HepG2 (cell line): ENCODE measurements around the gene VSTM5. TPM values are rescaled to one million over a fixed set of nuclear protein-coding genes. Genes with fewer than 3 reads are reported as not detected.

ENCODE experiments used
- ATAC-seq: fragments of 200-7000 bp; cut with Tn5 transposase; 3 replicates; pipeline ENCODE4 v1.9.1; 2020; ENCODE audit warnings: mild to moderate bottlenecking, moderate library complexity
- BruUV-seq: library from RNA; stranded (reverse); fragments of 400-500 nt; replicated peaks from 2 replicates; lab custom pipeline; 2021; lab: Mats Ljungman, UMichigan
- CTCF ChIA-PET: fragments of 300-600 bp; formaldehyde crosslinking; extraction: SDS; loops from one replicate; lab custom pipeline; 2021; ENCODE audit warnings: low total read pairs, inconsistent platforms, low intra/inter-chr PET ratio; lab: Yijun Ruan, JAX
- POLR2A ChIA-PET: fragments of 350-600 bp; sonication (Branson Sonifier 250); formaldehyde crosslinking; loops from one replicate; lab custom pipeline; 2020; ENCODE audit warnings: antibody characterized with exemption, inconsistent platforms; lab: Yijun Ruan, JAX
- DNase-seq: peaks from one replicate; pipeline ENCODE4 v3.0.0-alpha.2; 2015; ENCODE audit warnings: low spot score
- FAIRE-seq: peaks from 3 replicates; lab custom pipeline; 2011; peaks lifted over from hg19 to GRCh38; lab: Jason Lieb, UNC
- H2AFZ ChIP-seq: one replicate; pipeline ENCODE4 v1.6.1; 2011; ENCODE audit warnings: low read length, inconsistent platforms
- H3K27ac ChIP-seq: fragments of 300-600 bp; 3 replicates; pipeline ENCODE4 v1.8.0; 2011; ENCODE audit warnings: mixed run types, mild to moderate bottlenecking, mixed read lengths, low read length, inconsistent platforms; ENCODE audit not compliant: insufficient read depth; ENCODE audit errors: extremely low read length
- H3K27me3 ChIP-seq, 2 experiments: fragments of 200-600 bp in 1 of 2; 2 replicates in 1 of 2; 3 replicates in 1 of 2; pipeline versions ENCODE4 v1.6.0 to v1.8.0; 2011; ENCODE audit warnings: low read length in 2 of 2, mild to moderate bottlenecking in 2 of 2, moderate library complexity in 2 of 2, inconsistent platforms in 1 of 2; ENCODE audit not compliant: insufficient read depth in 2 of 2, control insufficient read depth in 1 of 2
- H3K36me3 ChIP-seq, 2 experiments: fragments of 200-600 bp in 1 of 2; replicated peaks in 1 of 2; 2 replicates in 1 of 2; 3 replicates in 1 of 2; pipeline versions ENCODE4 v1.5.1 to v1.8.0; 2011; ENCODE audit warnings: low read length in 2 of 2, inconsistent platforms in 1 of 2; ENCODE audit not compliant: insufficient read depth in 2 of 2, control insufficient read depth in 1 of 2
- H3K4me1 ChIP-seq: 2 replicates; pipeline ENCODE4 v1.5.1; 2012; ENCODE audit warnings: low read length, inconsistent platforms; ENCODE audit not compliant: insufficient read depth
- H3K4me2 ChIP-seq: 2 replicates; pipeline ENCODE4 v1.6.0; 2011; ENCODE audit warnings: low read depth, low read length, inconsistent platforms
- H3K4me3 ChIP-seq, 3 experiments: fragments of 200-600 bp in 1 of 3; sonication (generic), shearing (Covaris generic) in 1 of 3; replicated peaks in 1 of 3; 2 replicates each; pipeline ENCODE4 v1.5.1; 2011 to 2016; ENCODE audit warnings: low read length in 3 of 3, inconsistent platforms in 2 of 3, low read depth in 2 of 3, mild to moderate bottlenecking in 2 of 3, control low read depth in 1 of 3, mixed read lengths in 1 of 3; ENCODE audit not compliant: insufficient read depth in 1 of 3
- H3K79me2 ChIP-seq: one replicate; pipeline ENCODE4 v1.6.1; 2011; ENCODE audit warnings: low read length, inconsistent platforms; ENCODE audit not compliant: insufficient read depth
- H3K9ac ChIP-seq: 2 replicates; pipeline ENCODE4 v1.6.0; 2011; ENCODE audit warnings: mild to moderate bottlenecking, low read depth, low read length, inconsistent platforms; ENCODE audit not compliant: insufficient read depth
- H3K9me3 ChIP-seq: 2 replicates; pipeline ENCODE4 v1.5.1; 2012; ENCODE audit warnings: mild to moderate bottlenecking, low read length
- H4K20me1 ChIP-seq: 2 replicates; pipeline ENCODE4 v1.6.0; 2011; ENCODE audit warnings: inconsistent platforms, mild to moderate bottlenecking, low read length, moderate library complexity; ENCODE audit not compliant: insufficient read depth
- ARNT2 ChIP-seq: sonication (generic); formaldehyde crosslinking; IDR thresholded peaks from 2 replicates; pipeline ENCODE4 v1.8.0; 2022; ENCODE audit warnings: mild to moderate bottlenecking, low read depth, missing genetic modification reagents, moderate library complexity
- GABPB1 ChIP-seq: IDR thresholded peaks from 2 replicates; pipeline ENCODE4 v1.6.1; 2016; ENCODE audit warnings: mild to moderate bottlenecking, missing genetic modification reagents, moderate library complexity, missing compliant biosample characterization
- GLI4 ChIP-seq: sonication (generic); formaldehyde crosslinking; IDR thresholded peaks from 2 replicates; pipeline ENCODE4 v1.5.1; 2020; ENCODE audit warnings: missing genetic modification reagents, mild to moderate bottlenecking, moderate library complexity, borderline replicate concordance
- HOXA7 ChIP-seq: sonication (generic); formaldehyde crosslinking; IDR thresholded peaks from 2 replicates; pipeline ENCODE4 v1.8.1; 2022; ENCODE audit warnings: mild to moderate bottlenecking, missing genetic modification reagents, moderate library complexity
- MAFF ChIP-seq: IDR thresholded peaks from 2 replicates; pipeline ENCODE4 v1.6.1; 2011; ENCODE audit warnings: low read depth, low read length, improper control_type of control experiment
- MAFK ChIP-seq, 2 experiments: IDR thresholded peaks in 1 of 2; conservative IDR thresholded peaks in 1 of 2; 2 replicates each; pipeline ENCODE4 v1.6.1; 2011; ENCODE audit warnings: improper control_type of control experiment in 2 of 2, low read length in 2 of 2
- PITX1 ChIP-seq: sonication (generic); formaldehyde crosslinking; IDR thresholded peaks from 2 replicates; pipeline ENCODE4 v1.5.1; 2020; ENCODE audit warnings: mild to moderate bottlenecking, missing genetic modification reagents
- PPARG ChIP-seq: conservative IDR thresholded peaks from 2 replicates; pipeline ENCODE4 v1.6.1; 2016; ENCODE audit warnings: missing biosample characterization, missing genetic modification reagents
- RXRA ChIP-seq: sonication (generic); formaldehyde crosslinking; IDR thresholded peaks from 2 replicates; pipeline ENCODE4 v1.5.1; 2020; ENCODE audit warnings: missing genetic modification reagents
- SIN3B ChIP-seq: fragments of 150-350 bp; IDR thresholded peaks from 2 replicates; pipeline ENCODE4 v1.6.1; 2014; ENCODE audit warnings: low read length
- SMAD1 ChIP-seq: sonication (generic); formaldehyde crosslinking; IDR thresholded peaks from 2 replicates; pipeline ENCODE4 v1.4.0; 2020; ENCODE audit warnings: missing genetic modification reagents, low read depth, mild to moderate bottlenecking, borderline replicate concordance
- TAF1 ChIP-seq: sonication (generic); formaldehyde crosslinking; IDR thresholded peaks from 2 replicates; pipeline ENCODE4 v1.4.0; 2020; ENCODE audit warnings: missing genetic modification reagents
- TSC22D2 ChIP-seq: sonication (generic); formaldehyde crosslinking; IDR thresholded peaks from 2 replicates; pipeline ENCODE4 v1.5.1; 2020; ENCODE audit warnings: missing genetic modification reagents, mild to moderate bottlenecking, borderline replicate concordance
- ZEB1 ChIP-seq: IDR thresholded peaks from 2 replicates; pipeline ENCODE4 v1.6.1; 2012; ENCODE audit warnings: mild to moderate bottlenecking, low read depth, inconsistent platforms; ENCODE audit not compliant: insufficient replicate concordance
- ZNF367 ChIP-seq: sonication (generic); formaldehyde crosslinking; IDR thresholded peaks from 2 replicates; pipeline ENCODE4 v1.4.0; 2020; ENCODE audit warnings: missing genetic modification reagents, borderline replicate concordance
- ZNF484 ChIP-seq: sonication (generic); formaldehyde crosslinking; IDR thresholded peaks from 2 replicates; pipeline ENCODE4 v1.5.1; 2020; ENCODE audit warnings: mild to moderate bottlenecking, low read depth, missing genetic modification reagents, borderline replicate concordance
- WGBS: methylation state at CpG from one replicate; pipeline ENCODE4 v1.1.6; 2017; ENCODE audit warnings: low lambda C conversion rate; 5-methylcytosine and 5-hydroxymethylcytosine counted together
- in situ Hi-C: cut with HindIII; loops from 2 replicates; pipeline ENCODE4 v1.10.0; 2017; ENCODE audit warnings: low pct_unique_long_range_greater_than_20kb; ENCODE audit not compliant: extremely low pct_ligation_motif_present
- intact Hi-C: fragments of 100-400 bp; cut with micrococcal nuclease; formaldehyde crosslinking; loops from one replicate; pipeline ENCODE4 v1.10.0; 2022; ENCODE audit not compliant: unreplicated experiment
- polyA plus RNA-seq, 8 experiments: library from polyadenylated mRNA; depleted of rRNA in 3 of 8; stranded (reverse) in 7 of 8; unstranded in 1 of 8; fragments of >200 nt; fragmentation: Illumina TruSeq in 4 of 8; extraction: Trizol in 4 of 8; gene quantifications; 2 replicates each; pipeline versions ENCODE4 v1.2.1 to v1.2.3, GENCODE V29; 2011 to 2016; ENCODE audit warnings: low read depth in 4 of 8, missing spikeins in 1 of 8, mixed read lengths in 1 of 8; ENCODE audit not compliant: insufficient read depth in 1 of 8
- total RNA-seq, 5 experiments: library from RNA; depleted of rRNA; stranded (reverse); fragments of >200 nt; fragmentation: Illumina TruSeq; extraction: Trizol; gene quantifications; 2 replicates each; pipeline ENCODE4 v1.2.3, GENCODE V29; 2016; ENCODE audit warnings: low read depth in 1 of 5
- TF ChIP-seq, protein P1 (sequence below): sonication (generic); formaldehyde crosslinking; IDR thresholded peaks from 2 replicates; pipeline ENCODE4 v1.8.1; 2023; ENCODE audit warnings: mild to moderate bottlenecking, missing genetic modification reagents
- TF ChIP-seq, protein P2 (sequence below): sonication (generic); formaldehyde crosslinking; IDR thresholded peaks from 2 replicates; pipeline ENCODE4 v1.5.1; 2020; ENCODE audit warnings: missing genetic modification reagents, mild to moderate bottlenecking, borderline replicate concordance

The VSTM5 gene
- total and polyA plus RNA-seq, 2 of the 13 experiments (the other 11 are each of a cell fraction or from before 2014, with no cell fraction given) = not detected

DNA sequence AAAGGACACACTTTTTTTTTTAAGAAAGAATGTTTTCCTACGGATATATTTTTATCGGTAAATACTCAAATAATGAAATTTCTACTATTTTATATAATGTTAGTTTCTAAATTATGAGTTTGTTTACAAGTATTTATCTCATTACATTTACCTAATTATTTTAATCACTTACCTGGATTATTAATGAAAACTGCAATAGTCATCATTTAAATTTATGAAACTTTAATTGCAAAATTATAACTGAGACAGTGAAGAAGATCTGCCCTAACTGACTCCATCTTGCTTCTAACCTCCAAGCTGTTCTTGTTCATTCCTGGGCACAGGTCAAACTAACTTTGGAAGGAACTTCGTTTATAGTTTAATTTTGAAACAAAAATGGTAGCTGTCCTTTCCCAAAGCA is 25.2 kb upstream of the VSTM5 start:
- 33% methylated on average over 3 of the region's 3 CpGs for WGBS
- Histone ChIP-seq H3K9ac (no peak overlapping the region), H3K4me1 (no peaks in the 10 kb centered on the region), H3K79me2 (no peaks in the 10 kb centered on the region), H4K20me1 (no peaks in the 10 kb centered on the region), H2AFZ (no peak overlapping the region), H3K27me3 (no peaks in the 10 kb centered on the region), H3K27ac (no peak overlapping the region), H3K4me3 (no peak overlapping the region), H3K36me3 (no peaks in the 10 kb centered on the region), H3K9me3 (no peaks in the 10 kb centered on the region), H3K4me2 (no peak overlapping the region)
- FAIRE-seq (no peak), ATAC-seq (no peak), DNase-seq (no peak)
- POLR2A ChIA-PET = no interaction called here
- BruUV-seq = no TSS peak
- intact Hi-C loops (no loop called here), in situ Hi-C loops (no loop called here)
- CTCF ChIA-PET = no interaction called here
- TF ChIP-seq MAFF (peak; percentile 40; the same call in 1 of the 2 replicates), ZNF484 (CRISPR knock-in tag) (no peak), MAFK (conservative IDR thresholded peaks at IDR 0.05 in 1 of 2, IDR thresholded peaks at IDR 0.05 in 1 of 2; ENCODE audit: low read length in 2 of 2) (peak; percentile 10 to 82; a peak in 2 of 4 replicates)
- TF ChIP-seq, all 625 proteins: peak for 2

DNA sequence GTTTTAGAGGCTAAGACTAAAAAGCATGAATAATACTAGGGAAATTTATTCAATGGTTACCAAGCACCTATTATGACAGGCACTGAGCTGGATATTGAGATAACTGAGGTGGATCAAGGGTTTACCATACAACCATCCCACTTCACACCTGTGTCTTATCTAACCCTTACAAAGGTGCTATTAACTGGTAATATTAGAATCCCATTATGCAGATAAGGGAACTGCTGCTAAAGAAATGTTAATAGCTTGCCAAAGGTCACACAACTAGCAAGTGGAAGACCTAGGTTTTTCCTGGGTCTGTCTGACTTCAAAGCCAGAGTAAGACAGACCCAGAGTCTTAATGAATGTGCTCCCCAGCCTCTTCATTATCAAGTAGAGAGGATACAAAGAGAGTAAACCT is 21.1 kb upstream of the VSTM5 start:
- Histone ChIP-seq H3K79me2 (no peaks in the 10 kb centered on the region), H3K36me3 (no peaks in the 10 kb centered on the region), H3K9me3 (no peaks in the 10 kb centered on the region), H3K9ac (no peak overlapping the region), H3K4me1 (no peaks in the 10 kb centered on the region), H3K4me3 (no peak overlapping the region), H3K27me3 (no peaks in the 10 kb centered on the region), H3K27ac (no peak overlapping the region), H4K20me1 (no peaks in the 10 kb centered on the region), H2AFZ (no peak overlapping the region), H3K4me2 (no peak overlapping the region)
- ChIA-PET POLR2A (no interaction called here), CTCF (no interaction called here)
- no TSS peak for BruUV-seq
- TF ChIP-seq PPARG = no peak
- no peak for TF ChIP-seq TAF1 (CRISPR knock-in tag)
- no peak for TF ChIP-seq SIN3B
- TF ChIP-seq, protein P1, sequence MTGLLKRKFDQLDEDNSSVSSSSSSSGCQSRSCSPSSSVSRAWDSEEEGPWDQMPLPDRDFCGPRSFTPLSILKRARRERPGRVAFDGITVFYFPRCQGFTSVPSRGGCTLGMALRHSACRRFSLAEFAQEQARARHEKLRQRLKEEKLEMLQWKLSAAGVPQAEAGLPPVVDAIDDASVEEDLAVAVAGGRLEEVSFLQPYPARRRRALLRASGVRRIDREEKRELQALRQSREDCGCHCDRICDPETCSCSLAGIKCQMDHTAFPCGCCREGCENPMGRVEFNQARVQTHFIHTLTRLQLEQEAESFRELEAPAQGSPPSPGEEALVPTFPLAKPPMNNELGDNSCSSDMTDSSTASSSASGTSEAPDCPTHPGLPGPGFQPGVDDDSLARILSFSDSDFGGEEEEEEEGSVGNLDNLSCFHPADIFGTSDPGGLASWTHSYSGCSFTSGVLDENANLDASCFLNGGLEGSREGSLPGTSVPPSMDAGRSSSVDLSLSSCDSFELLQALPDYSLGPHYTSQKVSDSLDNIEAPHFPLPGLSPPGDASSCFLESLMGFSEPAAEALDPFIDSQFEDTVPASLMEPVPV (CRISPR knock-in tag) = no peak
- TF ChIP-seq, protein P2, sequence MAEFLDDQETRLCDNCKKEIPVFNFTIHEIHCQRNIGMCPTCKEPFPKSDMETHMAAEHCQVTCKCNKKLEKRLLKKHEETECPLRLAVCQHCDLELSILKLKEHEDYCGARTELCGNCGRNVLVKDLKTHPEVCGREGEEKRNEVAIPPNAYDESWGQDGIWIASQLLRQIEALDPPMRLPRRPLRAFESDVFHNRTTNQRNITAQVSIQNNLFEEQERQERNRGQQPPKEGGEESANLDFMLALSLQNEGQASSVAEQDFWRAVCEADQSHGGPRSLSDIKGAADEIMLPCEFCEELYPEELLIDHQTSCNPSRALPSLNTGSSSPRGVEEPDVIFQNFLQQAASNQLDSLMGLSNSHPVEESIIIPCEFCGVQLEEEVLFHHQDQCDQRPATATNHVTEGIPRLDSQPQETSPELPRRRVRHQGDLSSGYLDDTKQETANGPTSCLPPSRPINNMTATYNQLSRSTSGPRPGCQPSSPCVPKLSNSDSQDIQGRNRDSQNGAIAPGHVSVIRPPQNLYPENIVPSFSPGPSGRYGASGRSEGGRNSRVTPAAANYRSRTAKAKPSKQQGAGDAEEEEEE (CRISPR knock-in tag) = no peak
- no peak for TF ChIP-seq GABPB1 (CRISPR knock-in tag)
- no peak for TF ChIP-seq RXRA
- TF ChIP-seq ZNF367 (CRISPR knock-in tag) = no peak
- no peak for TF ChIP-seq PITX1
- no peak for TF ChIP-seq SMAD1 (CRISPR knock-in tag)
- no peak for TF ChIP-seq GLI4 (CRISPR knock-in tag)
- no peak for TF ChIP-seq TSC22D2 (CRISPR knock-in tag)
- TF ChIP-seq HOXA7 (CRISPR knock-in tag) = no peak
- TF ChIP-seq ZEB1 = no peak
- no peak for TF ChIP-seq ARNT2 (CRISPR knock-in tag)
- in situ Hi-C loops = no loop called here
- ATAC-seq (no peak), FAIRE-seq (no peak), DNase-seq (no peak)
- intact Hi-C loops = no loop called here
